ES-I3 (cell line): Measurements from ENCODE around the gene CCNY.

ENCODE experiments used
- H3K36me3 ChIP-seq: 2 replicates; pipeline ENCODE4 v1.6.1; 2013; ENCODE audit warnings: mild to moderate bottlenecking, low read length, control low read depth, moderate library complexity; ENCODE audit not compliant: insufficient read depth
- H3K4me1 ChIP-seq: 2 replicates; pipeline ENCODE4 v1.6.1; 2013; ENCODE audit warnings: mild to moderate bottlenecking, control low read depth, low read length; ENCODE audit not compliant: insufficient read depth
- H3K9ac ChIP-seq: 2 replicates; pipeline ENCODE4 v1.6.1; 2013; ENCODE audit warnings: low read depth, mild to moderate bottlenecking, low read length, moderate library complexity
- H3K9me3 ChIP-seq: 2 replicates; pipeline ENCODE4 v1.6.1; 2013; ENCODE audit warnings: mild to moderate bottlenecking, low read length, moderate library complexity; ENCODE audit not compliant: control insufficient read depth, insufficient read depth

Gene CCNY

GRCh38 chr10:35372329-35372728 lies 36.0 kb downstream of the CCNY start:
- no peaks in the 10 kb centered on the region for H3K36me3 ChIP-seq
- 0 out of 2 replicates have a peak, but pooled peaks cover 6% of the 10 kb centered on the region for H3K4me1 ChIP-seq
- H3K9me3 ChIP-seq = no peaks in the 10 kb centered on the region
- H3K9ac ChIP-seq = no peak overlapping the region

- H3K9ac ChIP-seq = no peak overlapping the region
- no peaks in the 10 kb centered on the region for H3K9me3 ChIP-seq
- H3K36me3 ChIP-seq = no peaks in the 10 kb centered on the region
- peaks cover 19% of the 10 kb centered on the region for H3K4me1 ChIP-seq
Measured at GRCh38 chr10:35375091-35375765, 38.9 kb downstream of the CCNY start.

GRCh38 chr10:35377050-35377728 lies 40.9 kb downstream of the CCNY start:
- peaks cover 19% of the 10 kb centered on the region for H3K4me1 ChIP-seq
- H3K9me3 ChIP-seq = no peaks in the 10 kb centered on the region
- no peaks in the 10 kb centered on the region for H3K36me3 ChIP-seq
- no peak overlapping the region for H3K9ac ChIP-seq

DNA sequence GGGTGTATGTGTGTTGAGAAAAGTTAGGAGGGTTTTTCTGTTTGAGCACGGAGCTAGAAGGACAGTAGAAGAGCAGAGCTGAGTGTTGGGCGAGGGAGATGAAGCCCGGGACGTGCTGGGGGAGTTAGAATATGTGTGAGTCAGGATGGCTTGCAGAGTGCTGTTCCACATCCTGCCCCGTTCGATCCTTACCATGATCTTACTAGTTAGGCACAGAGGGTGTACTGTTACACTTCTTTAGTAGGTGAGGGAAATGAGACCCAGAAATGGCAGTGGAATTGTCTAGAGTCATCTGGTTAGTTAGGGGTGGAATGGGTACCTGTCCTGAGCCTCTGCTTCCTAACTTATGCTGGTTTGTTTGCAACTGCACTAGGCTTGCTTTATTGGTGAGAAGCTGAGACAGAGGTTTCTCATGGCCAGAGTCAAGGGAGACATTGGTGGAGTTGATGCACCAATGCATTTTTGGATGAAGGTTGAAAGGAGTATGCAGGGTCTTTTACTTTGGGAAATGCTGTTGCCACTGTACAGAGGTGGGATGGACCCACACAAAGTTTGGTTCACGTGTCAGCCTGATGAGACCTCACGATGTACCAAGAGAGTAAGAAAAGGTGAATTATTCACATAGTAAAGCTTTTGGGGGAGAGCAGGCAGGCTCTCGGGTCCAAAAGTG lies 42.4 kb downstream of the CCNY start:
- H3K9me3 ChIP-seq = no peaks in the 10 kb centered on the region
- peaks cover 19% of the 10 kb centered on the region for H3K4me1 ChIP-seq
- no peaks in the 10 kb centered on the region for H3K36me3 ChIP-seq
- no peak overlapping the region for H3K9ac ChIP-seq

DNA sequence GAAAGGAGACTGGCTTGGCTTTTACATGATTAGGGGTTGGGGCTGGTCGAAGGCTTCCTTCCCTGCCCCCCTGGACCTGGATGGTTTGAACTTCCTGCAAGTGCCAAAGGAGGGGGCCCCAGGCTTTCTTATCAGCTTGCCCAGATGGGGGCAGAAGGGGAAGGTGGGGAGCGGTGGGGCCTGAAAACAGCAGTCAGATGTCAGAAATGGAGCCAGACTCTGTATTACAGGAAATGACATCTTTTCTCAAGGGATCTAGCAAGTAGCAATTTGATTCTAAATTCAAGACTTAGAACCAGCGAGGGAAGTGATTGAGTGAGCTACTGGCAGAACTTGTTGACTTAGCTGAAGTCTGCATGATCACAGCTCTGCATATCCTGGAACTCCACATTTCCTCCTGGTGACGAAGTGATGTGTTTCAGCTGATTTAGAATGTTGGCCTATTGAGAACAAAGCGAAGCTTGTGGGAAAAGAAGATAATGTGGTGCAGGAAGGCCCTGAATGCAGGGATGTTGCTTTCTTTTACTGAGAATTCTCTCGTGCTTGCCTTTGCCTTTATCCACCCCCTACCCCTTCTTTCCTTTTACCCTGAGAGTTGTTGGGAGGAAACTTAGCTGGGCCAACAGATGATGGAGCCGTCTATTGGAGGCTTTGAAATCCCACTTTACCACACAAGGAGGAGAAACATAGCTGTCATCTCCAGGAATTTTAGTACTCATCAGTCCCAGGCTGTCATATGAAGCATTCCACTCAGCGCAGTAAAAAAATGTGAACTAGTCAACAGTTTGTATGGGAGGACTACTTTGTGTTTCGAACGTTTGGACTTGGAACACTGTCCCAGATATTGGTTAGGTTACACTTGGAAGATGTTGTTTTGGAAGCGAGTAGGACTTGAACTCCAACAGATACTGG lies 43.2 kb downstream of the CCNY start:
- Histone ChIP-seq H3K4me1 (peaks cover 19% of the 10 kb centered on the region), H3K9ac (no peak overlapping the region)

DNA sequence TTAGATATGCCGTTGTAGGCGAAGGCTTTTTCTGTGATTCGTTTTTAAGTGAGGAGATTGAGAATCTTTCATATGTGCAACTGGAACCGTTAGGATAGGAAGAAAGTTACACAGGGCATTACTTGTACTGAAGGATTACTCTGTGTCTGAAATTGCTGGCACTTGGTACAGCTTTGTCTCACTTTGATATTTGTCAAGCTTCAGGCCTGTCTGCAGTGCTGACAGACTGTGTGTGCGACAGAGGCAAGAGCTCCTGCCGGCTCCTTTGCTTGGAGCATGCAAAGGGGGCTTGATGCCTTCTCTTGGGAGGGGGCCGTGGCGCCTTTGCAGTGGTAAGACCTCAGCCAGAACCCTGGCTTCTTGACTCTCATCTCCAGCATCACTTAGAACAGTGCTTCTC lies 45.8 kb downstream of the CCNY start:
- H3K4me1 ChIP-seq = peaks cover 30% of the 10 kb centered on the region
- no peaks in the 10 kb centered on the region for H3K36me3 ChIP-seq
- H3K9me3 ChIP-seq = no peaks in the 10 kb centered on the region
- H3K9ac ChIP-seq = no peak overlapping the region

More for the DNA sequence above, 43.2 kb downstream of the CCNY start:
- no peaks in the 10 kb centered on the region for H3K36me3 ChIP-seq
- no peaks in the 10 kb centered on the region for H3K9me3 ChIP-seq

DNA sequence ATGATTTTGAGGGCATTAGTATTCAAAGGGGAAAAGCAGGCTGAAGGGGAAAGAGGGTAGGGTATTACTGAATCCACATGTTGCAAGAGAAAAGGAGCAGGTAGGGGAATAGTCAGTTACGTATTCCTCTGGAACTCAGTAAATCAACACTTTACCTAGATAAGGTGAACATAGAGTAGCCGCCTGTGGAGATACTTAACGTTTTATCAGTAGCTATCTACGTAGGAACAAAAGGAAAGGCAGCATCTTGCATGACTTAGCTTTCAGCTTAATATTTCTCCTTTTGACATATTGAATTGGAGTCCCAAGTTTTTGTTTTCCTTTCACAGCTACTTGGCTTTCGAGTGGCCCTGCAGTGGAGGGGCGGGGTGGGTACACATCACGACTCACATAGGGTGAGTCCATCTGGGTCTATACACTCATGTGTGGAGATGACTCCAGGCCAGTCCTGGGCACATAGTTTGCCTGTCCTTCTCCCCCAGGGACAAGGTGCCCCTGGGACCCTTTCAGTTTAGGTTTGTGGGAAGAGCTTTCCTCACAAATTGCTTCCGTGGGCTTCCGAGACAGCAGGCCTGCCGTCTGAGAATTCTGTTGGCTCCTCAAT lies 48.1 kb downstream of the CCNY start:
- Histone ChIP-seq H3K9me3 (peaks cover 6% of the 10 kb centered on the region), H3K36me3 (no peaks in the 10 kb centered on the region), H3K4me1 (peaks cover 20% of the 10 kb centered on the region), H3K9ac (no peak overlapping the region)

GRCh38 chr10:35386594-35387174 lies 50.4 kb downstream of the CCNY start:
- peaks cover 12% of the 10 kb centered on the region for H3K9me3 ChIP-seq
- no peak overlapping the region for H3K9ac ChIP-seq
- peaks cover 12% of the 10 kb centered on the region; the same call in 1 of the 2 replicates for H3K4me1 ChIP-seq
- H3K36me3 ChIP-seq = no peaks in the 10 kb centered on the region

- H3K9ac ChIP-seq = no peak overlapping the region
- H3K4me1 ChIP-seq = peaks cover 12% of the 10 kb centered on the region; the same call in 1 of the 2 replicates
- H3K36me3 ChIP-seq = no peaks in the 10 kb centered on the region
- H3K9me3 ChIP-seq = peaks cover 12% of the 10 kb centered on the region
Measured at GRCh38 chr10:35387768-35388167, 51.5 kb downstream of the CCNY start.

DNA sequence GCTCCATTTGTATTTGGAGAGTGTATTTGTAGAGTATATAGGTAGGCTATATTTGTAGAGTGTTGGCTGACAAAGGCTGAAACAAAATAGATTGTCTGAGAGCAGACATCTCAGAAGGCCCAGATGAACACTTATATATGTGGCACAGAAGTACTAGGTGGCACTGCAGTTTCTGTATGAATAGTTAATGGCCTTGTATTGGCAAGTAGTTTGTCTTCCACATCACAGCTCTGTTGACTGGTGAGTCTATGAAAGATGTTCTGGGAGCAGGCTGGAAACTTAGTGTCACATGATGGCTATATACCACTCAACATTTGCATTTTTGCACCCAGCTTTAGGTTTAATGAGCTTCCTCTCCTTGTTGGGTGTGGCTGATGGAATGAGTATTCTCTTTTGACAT lies 51.9 kb downstream of the CCNY start:
- H3K4me1 ChIP-seq = peaks cover 15% of the 10 kb centered on the region
- H3K9ac ChIP-seq = no peak overlapping the region
- H3K36me3 ChIP-seq = no peaks in the 10 kb centered on the region
- H3K9me3 ChIP-seq = peaks cover 12% of the 10 kb centered on the region

GRCh38 chr10:35388682-35389081 lies 52.4 kb downstream of the CCNY start:
- Histone ChIP-seq H3K4me1 (peaks cover 19% of the 10 kb centered on the region), H3K9me3 (peaks cover 12% of the 10 kb centered on the region), H3K9ac (no peak overlapping the region), H3K36me3 (no peaks in the 10 kb centered on the region)

GRCh38 chr10:35390161-35390840 lies 54.0 kb downstream of the CCNY start:
- peaks cover 12% of the 10 kb centered on the region for H3K9me3 ChIP-seq
- H3K9ac ChIP-seq = no peak overlapping the region
- H3K36me3 ChIP-seq = no peaks in the 10 kb centered on the region
- peaks cover 33% of the 10 kb centered on the region for H3K4me1 ChIP-seq

DNA sequence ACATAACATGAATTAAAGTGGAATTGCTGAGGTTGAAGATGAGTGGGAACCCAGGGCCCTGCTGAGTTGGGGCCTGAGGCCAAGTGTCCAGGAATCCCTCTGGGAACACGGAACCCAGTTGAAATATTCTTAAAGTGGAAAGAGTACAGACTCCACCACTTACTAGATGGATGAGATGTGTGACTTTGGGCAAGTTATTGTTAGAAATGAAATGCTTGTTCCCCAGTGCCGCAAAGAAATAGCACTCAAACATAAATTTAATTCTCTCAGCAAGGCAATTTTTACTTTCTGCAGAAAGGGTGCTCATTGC lies 54.5 kb downstream of the CCNY start:
- Histone ChIP-seq H3K4me1 (peaks cover 34% of the 10 kb centered on the region), H3K36me3 (no peaks in the 10 kb centered on the region), H3K9ac (no peak overlapping the region), H3K9me3 (peaks cover 12% of the 10 kb centered on the region)
